Measurements from ENCODE around the gene PPEF2.

The PPEF2 gene

DNA sequence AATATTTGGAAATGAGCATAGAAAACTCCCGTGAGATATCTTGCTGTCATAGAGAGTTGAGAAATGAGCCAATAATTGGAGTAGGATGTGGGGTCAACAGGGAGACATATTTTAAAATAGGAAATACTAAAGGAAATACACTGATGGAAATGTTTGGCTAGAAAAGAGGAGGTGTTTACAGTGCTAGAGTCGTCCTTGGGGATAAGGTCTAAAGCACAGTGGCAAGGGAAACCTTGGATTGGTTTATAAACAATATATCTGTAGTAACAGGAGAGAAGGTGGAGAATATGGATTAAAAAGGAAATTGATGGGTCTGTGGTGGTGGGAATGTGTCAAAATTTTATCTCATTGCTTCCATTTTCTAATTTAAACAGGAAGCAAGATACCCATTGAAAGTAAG, 82.1 kb downstream of the PPEF2 start:
- DNase-seq (ENCODE audit: extremely low read depth, low read depth), result no peak
- no peak for TF ChIP-seq CTCF (IDR thresholded peaks at IDR 0.05; ENCODE audit: low read depth, low read length)

GRCh38 chr4:75819121-75819520, 83.1 kb downstream of the PPEF2 start:
- DNase-seq (ENCODE audit: extremely low read depth, low read depth), result no peak

DNA sequence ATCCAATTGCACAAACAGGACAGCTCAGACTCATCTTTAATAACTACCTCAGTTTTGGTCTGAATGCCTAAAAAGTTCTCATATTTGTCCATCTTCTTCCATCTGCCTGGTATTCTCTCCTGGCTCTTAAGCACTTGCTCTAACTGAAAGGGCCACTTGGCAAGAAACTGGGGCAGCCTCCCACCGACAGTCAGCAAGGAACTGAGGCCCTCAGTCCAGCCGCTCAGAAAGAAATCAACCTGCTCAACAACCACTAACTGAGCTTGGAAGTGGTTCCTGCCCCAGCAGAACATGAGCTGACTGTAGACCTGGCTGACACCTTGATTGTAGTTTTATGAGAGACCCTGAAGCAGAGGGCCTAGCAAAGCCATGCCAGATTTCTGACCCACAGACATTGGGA, 84.4 kb downstream of the PPEF2 start:
- no peak for DNase-seq (ENCODE audit: extremely low read depth, low read depth)
- TF ChIP-seq CTCF (IDR thresholded peaks at IDR 0.05; ENCODE audit: low read depth, low read length), result no peak

More at GRCh38 chr4:75819121-75819520, 83.1 kb downstream of the PPEF2 start:
- no peak for TF ChIP-seq CTCF (IDR thresholded peaks at IDR 0.05; ENCODE audit: low read depth, low read length)
